Measurements from ENCODE around the gene TMEM132D.

TMEM132D gene

DNA sequence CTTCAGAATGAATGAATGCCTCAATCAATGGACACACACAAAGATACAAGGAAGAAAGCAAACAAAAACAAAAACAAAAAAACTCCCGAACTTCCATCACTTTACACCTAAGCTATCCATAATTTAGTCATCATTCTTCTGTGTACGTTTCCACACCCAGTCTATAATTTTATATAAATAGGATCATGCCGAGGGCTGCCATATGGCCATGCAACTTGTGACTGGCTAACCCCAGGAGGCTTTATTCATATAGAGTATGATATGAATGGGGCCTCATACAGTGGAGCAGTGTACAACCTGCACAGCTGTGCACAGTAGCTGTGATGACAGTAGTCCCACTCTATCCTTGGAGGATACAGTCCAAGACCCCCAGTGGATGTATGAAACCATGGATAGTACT is 365.7 kb downstream of the TMEM132D start:
- Histone ChIP-seq H3K4me2 (no peak overlapping the region), H3K4me1 (no peaks in the 10 kb centered on the region)

GRCh38 chr12:129534966-129535750 is 368.7 kb downstream of the TMEM132D start:
- Histone ChIP-seq H3K27me3 (no peaks in the 10 kb centered on the region), H4K20me1 (no peaks in the 10 kb centered on the region), H3K36me3 (no peaks in the 10 kb centered on the region), H3K27ac (no peak overlapping the region), H3K4me3 (no peak overlapping the region), H3K9ac (no peak overlapping the region), H3K4me1 (no peaks in the 10 kb centered on the region), H3K9me3 (no peaks in the 10 kb centered on the region), H3K4me2 (no peak overlapping the region)
- no peak for TF ChIP-seq Cebpa-rat (IDR thresholded peaks at IDR 0.05)

More for the DNA sequence above, 365.7 kb downstream of the TMEM132D start:
- no peak overlapping the region for H3K4me3 ChIP-seq
- no peaks in the 10 kb centered on the region for H3K36me3 ChIP-seq
- no peak for TF ChIP-seq Cebpa-rat (IDR thresholded peaks at IDR 0.05)
- no peaks in the 10 kb centered on the region for H4K20me1 ChIP-seq
- no peaks in the 10 kb centered on the region for H3K27me3 ChIP-seq
- no peaks in the 10 kb centered on the region for H3K9me3 ChIP-seq
- no peak overlapping the region for H3K9ac ChIP-seq
- no peak overlapping the region for H3K27ac ChIP-seq

GRCh38 chr12:129532707-129533499 is 370.9 kb downstream of the TMEM132D start:
- Histone ChIP-seq H3K9ac (no peak overlapping the region), H3K27me3 (no peaks in the 10 kb centered on the region), H3K4me3 (no peak overlapping the region), H3K36me3 (no peaks in the 10 kb centered on the region), H3K9me3 (no peaks in the 10 kb centered on the region), H3K4me1 (no peaks in the 10 kb centered on the region), H4K20me1 (no peaks in the 10 kb centered on the region), H3K27ac (no peak overlapping the region), H3K4me2 (no peak overlapping the region)
- no peak for TF ChIP-seq Cebpa-rat (IDR thresholded peaks at IDR 0.05)

- TF ChIP-seq Cebpa-rat (IDR thresholded peaks at IDR 0.05), result no peak
- H4K20me1 ChIP-seq, result no peaks in the 10 kb centered on the region
- H3K4me3 ChIP-seq, result no peak overlapping the region
- no peak overlapping the region for H3K9ac ChIP-seq
- H3K9me3 ChIP-seq, result no peaks in the 10 kb centered on the region
- H3K27ac ChIP-seq, result no peak overlapping the region
- H3K36me3 ChIP-seq, result no peaks in the 10 kb centered on the region
- no peak overlapping the region for H3K4me2 ChIP-seq
- no peaks in the 10 kb centered on the region for H3K4me1 ChIP-seq
- no peaks in the 10 kb centered on the region for H3K27me3 ChIP-seq
Measured at GRCh38 chr12:129532082-129532481, 371.7 kb downstream of the TMEM132D start.

DNA sequence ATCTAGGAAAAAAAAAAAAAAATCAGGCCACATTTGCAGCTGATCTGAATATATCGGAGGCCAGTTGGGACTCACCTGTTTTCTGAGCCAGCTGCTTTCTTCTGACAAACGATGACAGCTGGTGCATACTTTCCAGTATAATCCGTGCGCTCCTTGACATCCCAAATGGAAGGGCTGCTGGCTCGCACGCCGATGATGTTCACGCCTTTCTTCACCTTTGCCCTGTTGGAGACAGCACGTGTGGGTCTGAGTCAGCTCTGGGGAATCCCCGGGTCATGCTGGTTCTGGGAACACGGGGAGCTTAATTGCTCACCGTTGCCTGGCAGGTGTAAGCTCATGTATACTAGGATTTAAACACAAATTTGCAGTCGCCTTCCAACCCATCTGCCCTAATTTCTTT is 372.8 kb downstream of the TMEM132D start:
- H3K36me3 ChIP-seq, result no peaks in the 10 kb centered on the region
- no peak for TF ChIP-seq Cebpa-rat (IDR thresholded peaks at IDR 0.05)
- H4K20me1 ChIP-seq, result no peaks in the 10 kb centered on the region
- H3K27me3 ChIP-seq, result no peaks in the 10 kb centered on the region
- no peaks in the 10 kb centered on the region for H3K4me1 ChIP-seq
- no peaks in the 10 kb centered on the region for H3K9me3 ChIP-seq
- no peak overlapping the region for H3K9ac ChIP-seq
- H3K4me2 ChIP-seq, result no peak overlapping the region
- H3K4me3 ChIP-seq, result no peak overlapping the region
- no peak overlapping the region for H3K27ac ChIP-seq

- H3K27me3 ChIP-seq, result no peaks in the 10 kb centered on the region
Measured at GRCh38 chr12:129530517-129530916, 373.3 kb downstream of the TMEM132D start.

DNA sequence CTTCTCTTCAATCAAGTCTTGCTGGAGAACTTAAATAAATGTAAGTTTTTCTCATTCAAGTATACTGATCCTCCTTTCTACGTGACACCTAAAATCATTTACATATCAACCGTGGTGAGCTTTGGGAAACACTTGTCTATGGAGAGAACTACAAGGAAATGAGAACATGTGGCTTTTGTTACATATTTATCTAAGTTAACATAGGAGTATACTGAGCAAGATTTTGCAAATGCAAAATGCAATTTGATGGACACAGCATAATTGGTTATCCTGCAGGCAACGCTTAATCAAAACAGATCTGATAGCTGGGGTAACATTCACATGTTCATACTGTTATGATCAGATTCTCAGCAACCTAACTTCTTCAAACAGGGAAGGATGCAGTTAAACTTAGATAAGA is 376.3 kb downstream of the TMEM132D start:
- no peak for TF ChIP-seq Cebpa-rat (IDR thresholded peaks at IDR 0.05)
- H3K9me3 ChIP-seq, result no peaks in the 10 kb centered on the region

More at GRCh38 chr12:129530517-129530916, 373.3 kb downstream of the TMEM132D start:
- TF ChIP-seq Cebpa-rat (IDR thresholded peaks at IDR 0.05), result no peak
- Histone ChIP-seq H3K36me3 (no peaks in the 10 kb centered on the region), H3K9me3 (no peaks in the 10 kb centered on the region), H3K4me3 (no peak overlapping the region), H3K4me1 (no peaks in the 10 kb centered on the region), H3K27ac (no peak overlapping the region), H3K9ac (no peak overlapping the region), H4K20me1 (no peaks in the 10 kb centered on the region), H3K4me2 (no peak overlapping the region)

DNA sequence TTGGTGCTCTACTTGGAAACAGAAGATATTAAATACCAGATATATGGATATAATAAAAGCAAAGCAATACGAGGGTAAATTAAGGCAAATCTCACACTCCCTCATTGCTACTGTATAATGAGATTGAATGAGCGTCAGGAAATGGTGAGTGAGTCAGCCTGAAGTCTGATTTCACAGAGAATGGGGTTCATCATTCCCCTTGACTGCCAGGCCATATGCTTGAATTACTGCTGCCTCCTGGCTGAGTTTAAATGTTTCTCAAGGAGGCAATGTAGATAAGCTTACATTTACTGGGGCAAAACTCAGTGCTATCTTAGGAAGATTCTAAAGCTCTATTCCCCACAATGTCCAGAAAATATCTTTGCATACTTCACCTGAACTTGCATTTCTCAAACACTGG is 380.2 kb downstream of the TMEM132D start:
- Histone ChIP-seq H3K4me1 (no peaks in the 10 kb centered on the region), H3K4me2 (no peak overlapping the region), H4K20me1 (no peaks in the 10 kb centered on the region), H3K36me3 (no peaks in the 10 kb centered on the region), H3K9me3 (no peaks in the 10 kb centered on the region), H3K4me3 (no peak overlapping the region), H3K27ac (no peak overlapping the region), H3K9ac (no peak overlapping the region), H3K27me3 (no peaks in the 10 kb centered on the region)
- no peak for TF ChIP-seq Cebpa-rat (IDR thresholded peaks at IDR 0.05)

More for the DNA sequence above, 376.3 kb downstream of the TMEM132D start:
- Histone ChIP-seq H3K36me3 (no peaks in the 10 kb centered on the region), H4K20me1 (no peaks in the 10 kb centered on the region), H3K27ac (no peak overlapping the region), H3K4me1 (no peaks in the 10 kb centered on the region), H3K4me2 (no peak overlapping the region), H3K9ac (no peak overlapping the region), H3K27me3 (no peaks in the 10 kb centered on the region), H3K4me3 (no peak overlapping the region)

- H3K36me3 ChIP-seq, result no peaks in the 10 kb centered on the region
Measured at GRCh38 chr12:129520739-129521138, 383.1 kb downstream of the TMEM132D start.

GRCh38 chr12:129503802-129504201 is 400.0 kb downstream of the TMEM132D start:
- Histone ChIP-seq H3K27ac (no peak overlapping the region), H3K9ac (no peak overlapping the region), H4K20me1 (no peaks in the 10 kb centered on the region), H3K36me3 (no peaks in the 10 kb centered on the region), H3K27me3 (no peaks in the 10 kb centered on the region), H3K4me2 (no peak overlapping the region), H3K4me3 (no peak overlapping the region), H3K9me3 (peaks cover 8% of the 10 kb centered on the region; the same call in 1 of the 2 replicates), H3K4me1 (no peaks in the 10 kb centered on the region)
- no peak for TF ChIP-seq Cebpa-rat (IDR thresholded peaks at IDR 0.05)

More at GRCh38 chr12:129520739-129521138, 383.1 kb downstream of the TMEM132D start:
- Histone ChIP-seq H3K27ac (no peak overlapping the region), H4K20me1 (no peaks in the 10 kb centered on the region), H3K4me1 (no peaks in the 10 kb centered on the region), H3K4me3 (no peak overlapping the region), H3K9ac (no peak overlapping the region), H3K4me2 (no peak overlapping the region), H3K9me3 (peaks cover 10% of the 10 kb centered on the region), H3K27me3 (no peaks in the 10 kb centered on the region)
- no peak for TF ChIP-seq Cebpa-rat (IDR thresholded peaks at IDR 0.05)

All from BLaER1 (cell line).